Endothelial cell of umbilical vein (primary cell): ENCODE data around the gene CPSF4.

ENCODE experiments used
- CTCF ChIP-seq, 2 donors: IDR thresholded peaks; 1 replicate in 1 of 2; 2 replicates in 1 of 2; pipeline ENCODE4 v1.5.1; 2011; ENCODE audit warnings: low read length in 2 of 2, mild to moderate bottlenecking in 2 of 2, moderate library complexity in 2 of 2, control low read depth in 1 of 2, inconsistent platforms in 1 of 2, low read depth in 1 of 2; ENCODE audit not compliant: insufficient read depth in 1 of 2; ENCODE audit errors: extremely low read depth in 1 of 2
- EZH2 ChIP-seq: IDR thresholded peaks from 2 replicates; pipeline ENCODE4 v1.6.1; 2012; ENCODE audit warnings: borderline replicate concordance, low read depth, mild to moderate bottlenecking, moderate library complexity, low read length, inconsistent platforms; ENCODE audit not compliant: severe bottlenecking
- GATA2 ChIP-seq: IDR thresholded peaks from 2 replicates; pipeline ENCODE4 v1.7.0; 2011; ENCODE audit warnings: low read depth, mild to moderate bottlenecking, moderate library complexity, mixed read lengths, low read length; ENCODE audit not compliant: insufficient read length, insufficient read depth
- POLR2A ChIP-seq: IDR thresholded peaks from 2 replicates; pipeline ENCODE4 v1.6.1; 2012; ENCODE audit warnings: low read depth, mild to moderate bottlenecking, control low read depth, low read length
- POLR2AphosphoS5 ChIP-seq: IDR thresholded peaks from 2 replicates; pipeline ENCODE4 v1.6.1; 2012; ENCODE audit warnings: low read depth, mild to moderate bottlenecking, control low read depth, low read length, moderate library complexity; ENCODE audit not compliant: insufficient read depth

GRCh38 chr7:99457050-99457649 is 18.4 kb downstream of the CPSF4 start:
- TF ChIP-seq CTCF (IDR thresholded peaks at IDR 0.05; ENCODE audit: extremely low read depth in 1 of 2, insufficient read depth in 1 of 2, low read depth in 1 of 2, low read length in 2 of 2) (no peak), EZH2 (no peak), POLR2A (no peak), GATA2 (no peak), POLR2AphosphoS5 (no peak)
